HG03139 (cell line): Measurements from ENCODE around the gene USP3.

Source experiments
- ATAC-seq: cut with Tn5 transposase; IDR thresholded peaks from one replicate; pipeline ENCODE4 v1.9.1; 2021; ENCODE audit not compliant: unreplicated experiment

The USP3 gene

GRCh38 chr15:63582718-63583426 is 78.5 kb downstream of the USP3 start:
- no peak for ATAC-seq

- no peak for ATAC-seq
Measured at GRCh38 chr15:63586790-63587189, 82.4 kb downstream of the USP3 start.

- ATAC-seq: no peak
Measured at GRCh38 chr15:63587527-63587926, 83.1 kb downstream of the USP3 start.

GRCh38 chr15:63588826-63589225 is 84.4 kb downstream of the USP3 start:
- ATAC-seq: no peak

- no peak for ATAC-seq
Measured at GRCh38 chr15:63593705-63594671, 89.6 kb downstream of the USP3 start.

GRCh38 chr15:63595065-63595464 is 90.7 kb downstream of the USP3 start:
- ATAC-seq: no peak

GRCh38 chr15:63595688-63596087 is 91.3 kb downstream of the USP3 start:
- no peak for ATAC-seq

- ATAC-seq: no peak
Measured at GRCh38 chr15:63596676-63597037, 92.3 kb downstream of the USP3 start.

GRCh38 chr15:63597038-63597790 is 92.8 kb downstream of the USP3 start, which contains the start of gene FBXL22:
Gene FBXL22, plus strand, starts transcription at chr15:63597387. Its CDS starts 6 bp downstream, at chr15:63597393.
- ATAC-seq: no peak

GRCh38 chr15:63597821-63598220 is 93.4 kb downstream of the USP3 start:
- ATAC-seq: no peak

GRCh38 chr15:63598473-63599400 is 94.3 kb downstream of the USP3 start:
- no peak for ATAC-seq

GRCh38 chr15:63599401-63600000 is 95.1 kb downstream of the USP3 start:
- no peak for ATAC-seq

- no peak for ATAC-seq
Measured at GRCh38 chr15:63600001-63600615, 95.7 kb downstream of the USP3 start.

- ATAC-seq: peak; percentile 67
Measured at GRCh38 chr15:63600616-63601025, 96.2 kb downstream of the USP3 start.

- peak; percentile 5 for ATAC-seq
Measured at GRCh38 chr15:63601026-63601703, 96.8 kb downstream of the USP3 start.

- no peak for ATAC-seq
Measured at GRCh38 chr15:63601704-63602185, 97.4 kb downstream of the USP3 start.

GRCh38 chr15:63602595-63602994 is 98.2 kb downstream of the USP3 start:
- ATAC-seq: no peak

- no peak for ATAC-seq
Measured at GRCh38 chr15:63603516-63603915, 99.1 kb downstream of the USP3 start.

GRCh38 chr15:63604281-63604680 is 99.9 kb downstream of the USP3 start:
- no peak for ATAC-seq
